ENCODE data around the gene COL6A1.
"Not testable (repeated sequence)": the region's sequence is repeated elsewhere in the genome, so short reads cannot be mapped to it uniquely, and the experiment has no call there.

Gene COL6A1

DNA sequence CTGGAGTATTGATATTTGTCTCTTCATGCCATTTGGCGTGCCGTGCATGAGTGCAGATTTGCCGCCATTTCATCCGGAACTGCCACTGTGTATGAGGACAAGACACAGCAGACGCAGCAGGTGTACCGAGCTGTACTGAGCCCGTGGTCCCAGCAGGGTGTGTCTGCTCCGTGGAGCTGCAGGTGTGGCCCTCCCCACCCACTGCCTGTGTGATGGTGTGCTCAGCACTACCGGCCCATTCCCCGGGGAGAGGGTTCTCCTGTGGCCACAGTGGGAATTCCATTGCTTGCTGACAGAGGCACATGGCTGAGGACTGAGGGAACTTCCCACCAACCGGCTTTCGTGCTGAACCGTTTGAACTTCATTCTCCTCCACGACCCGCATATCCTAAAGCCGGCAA, 34.3 kb upstream of the COL6A1 start:
- no peak for DNase-seq

- DNase-seq: no peak
These were observed 33.8 kb upstream of the COL6A1 start for GRCh38 chr21:45947716-45948255.

DNA sequence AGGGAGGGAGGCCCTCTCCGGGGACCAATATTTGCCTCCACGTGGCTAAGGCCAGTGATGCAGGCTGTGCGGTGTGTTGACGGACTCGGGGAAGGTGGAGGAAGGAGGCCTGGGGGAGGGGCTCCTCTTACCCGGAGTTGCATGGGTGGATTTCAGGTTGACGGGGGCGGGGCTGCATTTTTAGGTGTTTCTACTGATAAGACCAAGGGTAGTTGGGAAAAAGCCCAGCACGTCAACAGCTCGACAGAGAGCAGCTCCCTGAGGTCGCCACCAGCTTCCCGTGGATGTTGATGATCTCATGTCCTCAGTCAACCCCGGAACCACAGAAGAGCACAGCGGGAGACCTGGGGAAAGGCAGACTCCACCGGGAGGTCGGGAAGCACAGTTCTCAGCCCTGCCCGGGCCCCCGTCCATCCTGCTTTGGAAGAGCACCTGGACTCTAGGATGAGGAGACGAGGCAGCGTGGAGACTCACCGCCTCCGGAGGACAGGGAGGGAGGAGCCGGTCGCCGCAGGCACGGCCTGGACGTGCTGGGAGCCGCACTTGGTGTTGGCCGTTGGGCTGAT, 32.9 kb upstream of the COL6A1 start:
- DNase-seq: no peak

DNA sequence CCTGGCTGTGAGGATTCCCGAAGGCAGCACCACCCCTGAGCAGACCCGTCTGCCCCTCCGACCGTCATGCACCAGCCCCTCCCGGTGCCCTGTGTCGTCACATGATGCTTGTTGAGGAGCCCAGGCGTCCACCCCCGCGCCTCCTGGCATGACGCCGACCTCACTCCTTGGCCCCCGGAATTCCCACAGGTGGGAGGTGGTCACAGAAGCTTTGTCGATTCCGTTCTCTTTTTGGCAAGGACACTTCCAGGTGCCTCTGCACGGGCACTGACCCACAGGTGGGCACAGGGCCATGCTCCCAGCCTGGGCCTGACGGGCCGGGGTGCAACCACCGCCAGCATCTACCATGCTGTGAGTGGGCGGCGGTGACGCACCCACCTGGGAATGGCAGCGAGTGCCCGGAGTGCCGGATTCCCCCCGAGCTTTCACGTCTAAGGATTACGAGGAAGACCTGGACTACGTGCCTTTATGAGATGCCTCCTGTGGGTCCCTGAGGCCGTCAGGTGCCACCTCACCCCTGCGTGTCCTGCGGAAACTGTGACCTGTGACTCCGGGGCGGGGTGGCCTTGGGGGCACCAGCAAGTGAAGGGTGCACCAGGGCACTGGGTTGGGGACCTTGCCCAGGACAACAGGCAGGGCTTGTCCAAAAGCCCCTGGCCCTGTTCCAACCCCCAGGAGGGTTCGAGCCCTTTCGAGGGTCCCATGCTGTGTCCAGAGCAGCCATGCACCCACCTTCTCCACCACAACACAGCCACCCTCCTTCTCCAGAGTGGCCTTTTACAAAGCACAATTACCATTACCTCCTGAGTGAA, 31.4 kb upstream of the COL6A1 start:
- DNase-seq: no peak

DNA sequence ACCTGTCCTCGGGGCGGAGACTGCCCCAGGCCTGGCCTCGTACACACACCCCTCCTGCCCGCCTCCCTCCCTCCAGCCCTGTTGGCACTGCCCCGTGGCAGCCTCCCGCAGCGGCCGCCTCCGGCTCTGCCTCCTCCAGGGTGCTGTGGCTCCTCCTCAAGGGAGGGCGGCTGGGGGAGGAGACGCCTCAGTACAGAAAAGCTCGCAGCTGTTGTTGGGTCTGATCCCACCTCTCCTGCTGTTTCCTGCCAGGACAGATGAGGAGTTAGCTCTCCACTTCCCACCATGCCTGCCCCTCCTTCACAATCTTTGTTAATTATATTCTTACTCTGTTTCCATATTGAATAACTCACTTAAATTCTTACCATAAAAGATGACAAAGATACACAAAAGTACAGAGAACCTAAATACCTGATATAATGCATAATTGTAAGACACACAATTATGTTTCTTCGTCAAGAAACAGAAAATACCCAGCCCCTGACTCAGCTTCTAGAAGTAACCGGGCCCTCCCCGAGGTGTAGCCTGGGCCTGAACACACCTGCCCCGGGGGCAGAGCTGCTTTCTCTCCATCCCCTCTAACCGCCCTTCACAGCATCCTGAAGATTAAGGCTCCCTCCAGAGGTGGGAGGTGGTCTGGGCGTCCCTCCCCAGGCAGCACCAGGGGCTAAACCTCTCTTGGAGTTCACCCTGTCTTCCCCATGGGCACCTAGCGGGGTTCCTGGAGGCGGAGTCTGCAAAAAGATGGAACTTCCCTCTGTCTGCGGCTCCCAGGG, 30.6 kb upstream of the COL6A1 start:
- no peak for DNase-seq

DNA sequence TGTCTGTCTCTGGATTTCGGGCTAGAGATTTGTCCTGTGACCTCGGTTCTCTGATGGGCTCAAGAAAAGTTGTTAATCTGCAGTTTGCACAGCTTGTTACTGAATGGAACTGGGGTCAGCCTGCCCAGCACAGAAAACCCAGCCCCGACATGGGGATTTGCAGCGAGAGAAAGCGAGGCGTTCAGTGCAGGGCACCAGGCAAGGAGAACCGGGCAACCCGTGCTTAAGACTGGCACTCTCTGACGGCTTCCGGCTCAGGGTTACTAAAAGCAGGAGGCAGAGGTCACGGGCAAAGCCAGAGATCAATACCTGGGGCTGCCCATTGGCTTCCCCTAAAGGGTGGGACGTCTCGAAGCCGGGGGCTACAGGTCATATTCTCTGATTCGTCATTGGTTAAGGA, 29.9 kb upstream of the COL6A1 start:
- DNase-seq: no peak

DNA sequence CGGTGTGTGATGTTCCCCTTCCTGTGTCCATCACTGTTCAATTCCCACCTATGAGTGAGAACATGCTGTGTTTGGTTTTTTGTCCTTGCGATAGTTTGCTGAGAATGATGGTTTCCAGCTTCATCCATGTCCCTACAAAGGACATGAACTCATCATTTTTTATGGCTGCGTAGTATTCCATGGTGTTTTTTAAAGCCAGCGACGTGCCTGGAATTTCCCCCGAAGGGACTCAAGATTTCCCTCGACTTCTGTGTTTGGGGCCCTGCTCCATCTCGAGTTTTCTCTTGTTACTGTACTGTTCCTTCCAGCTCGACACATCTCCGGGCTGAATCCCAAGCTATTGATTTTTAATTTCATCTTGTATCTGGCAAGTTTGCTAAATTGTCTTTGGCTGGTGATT, 29.0 kb upstream of the COL6A1 start:
- not testable (repeated sequence) for DNase-seq

- DNase-seq: no peak
These were observed 28.6 kb upstream of the COL6A1 start for GRCh38 chr21:45952974-45953373.

- DNase-seq: no peak
These were observed 27.3 kb upstream of the COL6A1 start for GRCh38 chr21:45954261-45954660.

- no peak for DNase-seq
These were observed 26.6 kb upstream of the COL6A1 start for GRCh38 chr21:45954921-45955320.

DNA sequence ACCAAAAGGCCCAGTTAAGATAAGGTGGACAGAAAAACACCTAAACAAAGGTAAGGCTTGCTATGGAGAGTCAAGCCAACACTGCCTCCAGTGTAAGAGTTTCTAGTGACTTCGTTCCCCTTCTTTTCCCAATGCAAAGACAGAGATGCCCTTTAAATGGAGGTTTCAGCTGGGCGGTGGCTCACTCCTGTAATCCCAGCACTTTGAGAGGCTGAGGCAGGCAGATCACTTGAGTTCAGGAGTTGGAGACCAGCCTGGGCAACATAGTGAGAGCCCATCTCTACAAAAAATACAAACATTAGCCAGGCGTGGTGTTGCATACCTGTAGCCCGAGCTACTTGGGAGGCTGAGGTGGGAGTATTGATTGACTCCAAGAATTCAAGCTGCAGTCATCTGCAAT, 24.0 kb upstream of the COL6A1 start:
- DNase-seq: no peak

- no peak for DNase-seq
These were observed 23.5 kb upstream of the COL6A1 start for GRCh38 chr21:45957981-45958600.

DNA sequence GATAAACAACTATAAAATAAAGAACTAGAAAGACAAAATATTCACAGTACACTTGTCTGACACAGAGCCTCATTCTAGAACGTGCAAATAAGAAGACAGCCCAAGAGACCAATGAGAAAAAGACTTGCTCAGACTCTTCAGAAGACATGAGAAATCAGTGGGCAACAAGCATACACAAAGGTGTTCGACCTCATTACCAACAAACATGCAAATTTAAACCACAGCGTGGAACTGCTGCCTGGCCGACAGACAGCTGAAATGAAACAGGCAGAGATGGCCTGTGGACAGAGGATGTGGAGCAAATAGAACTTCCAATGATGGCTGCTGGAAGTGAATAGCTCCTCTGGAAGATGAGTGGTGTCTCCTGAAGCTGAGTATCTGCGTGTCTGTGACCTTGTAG, 22.4 kb upstream of the COL6A1 start:
- no peak for DNase-seq

DNA sequence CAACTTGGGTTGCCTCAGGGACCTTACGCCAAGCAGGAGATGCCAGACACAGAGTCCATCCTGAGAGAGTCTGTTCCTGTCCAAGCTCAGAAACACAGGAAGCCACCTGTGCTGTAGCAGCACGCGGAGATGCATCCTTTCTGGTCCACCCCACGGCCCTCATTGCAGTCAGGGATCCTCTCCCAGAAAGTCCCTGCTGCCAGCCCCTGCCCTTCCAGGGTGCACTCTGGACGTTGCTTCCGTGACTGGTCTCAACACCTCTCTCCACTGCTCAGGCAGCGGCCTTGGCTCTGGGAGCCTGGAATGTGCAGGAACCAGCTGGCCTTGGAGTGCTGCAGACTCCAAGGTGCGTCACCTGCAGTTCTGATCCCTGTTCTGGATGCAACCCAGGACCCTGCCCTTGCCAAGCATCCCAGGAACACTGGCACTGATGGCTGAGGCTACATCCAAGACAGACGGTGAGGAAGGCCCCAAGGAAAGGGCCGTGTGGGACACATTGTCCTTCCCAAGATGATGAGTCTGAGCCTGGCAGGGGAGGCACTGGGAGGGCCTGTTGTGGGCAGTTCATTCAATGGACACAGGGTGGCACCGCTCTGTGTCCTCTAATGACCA, 21.7 kb upstream of the COL6A1 start:
- no peak for DNase-seq

DNA sequence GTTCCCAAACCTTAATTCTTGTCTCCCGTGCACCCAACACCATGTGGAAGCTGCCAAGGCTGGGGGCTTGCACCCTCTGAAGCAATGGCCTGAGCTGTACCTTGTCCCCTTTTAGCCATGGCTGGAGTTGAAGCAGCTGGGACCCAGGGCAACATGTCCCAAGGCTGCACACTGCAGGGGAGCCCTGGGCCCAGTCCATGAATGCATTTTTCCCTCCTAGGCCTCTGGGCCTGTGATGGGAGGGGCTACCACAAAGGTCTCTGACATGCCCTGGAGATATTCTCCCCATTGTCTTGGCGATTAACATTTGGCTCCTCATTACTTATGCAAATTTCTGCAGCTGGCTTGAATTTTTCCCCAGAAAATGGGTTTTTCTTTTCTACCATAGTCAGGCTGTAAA, 20.2 kb upstream of the COL6A1 start:
- not testable (repeated sequence) for DNase-seq

- no peak for DNase-seq
These were observed 18.9 kb upstream of the COL6A1 start for GRCh38 chr21:45962531-45963231.

GRCh38 chr21:45963232-45963570, 18.4 kb upstream of the COL6A1 start:
- no peak for DNase-seq

DNA sequence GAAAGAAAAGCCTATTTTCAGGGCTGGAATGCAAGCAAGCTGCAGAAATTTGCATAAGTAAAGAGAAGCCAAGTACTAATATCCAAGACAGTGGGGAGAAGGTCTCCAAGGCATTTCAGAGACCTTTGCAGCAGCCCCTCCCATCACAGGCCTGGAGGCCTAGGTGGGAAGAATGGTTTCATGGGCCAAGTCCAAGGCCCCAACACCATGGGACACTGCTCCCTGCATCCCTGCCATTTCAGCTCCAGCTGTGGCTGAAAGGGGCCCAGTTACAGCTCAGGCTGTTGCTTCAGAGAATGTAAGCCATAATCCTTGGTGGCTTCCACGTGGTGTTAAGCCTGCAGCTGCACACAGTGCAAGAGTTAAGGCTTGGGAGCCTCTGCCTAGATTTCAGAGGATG, 16.9 kb upstream of the COL6A1 start:
- DNase-seq: no peak

- no peak for DNase-seq
These were observed 16.3 kb upstream of the COL6A1 start for GRCh38 chr21:45965084-45965809.

DNA sequence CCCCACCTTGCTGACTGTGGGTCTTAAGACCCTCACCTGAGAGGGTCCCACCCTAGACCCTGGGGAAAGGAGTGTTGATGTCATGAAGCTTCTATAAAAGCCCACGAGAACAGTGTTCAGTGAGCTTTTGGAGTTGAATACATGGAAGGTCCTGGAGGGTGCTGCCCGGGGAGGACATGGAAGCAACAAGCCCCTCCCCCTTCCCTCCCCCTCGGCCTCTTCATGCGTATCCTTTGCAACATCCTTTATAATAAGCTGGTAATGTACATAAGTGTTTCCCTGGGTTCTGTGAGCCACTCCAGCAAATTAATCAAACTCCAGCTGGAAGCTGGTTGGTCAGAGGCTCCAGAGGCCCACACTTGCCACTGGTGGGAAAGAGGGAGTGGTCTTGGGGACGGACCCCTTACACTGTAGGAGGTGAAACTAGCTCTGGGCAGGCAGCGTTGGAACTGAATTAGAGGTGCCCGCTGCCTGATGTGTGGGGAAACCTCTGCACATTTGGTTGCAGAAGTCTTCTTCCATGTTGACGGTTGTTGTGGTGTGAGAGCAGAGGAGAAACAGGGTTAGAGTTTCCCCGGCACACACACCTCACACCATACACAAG, 14.7 kb upstream of the COL6A1 start:
- DNase-seq: no peak

Measured in SIG-M5 (cell line).